Body of pancreas (tissue), 4 donors: ENCODE data around the gene PITX3.

Source experiments
- POLR2A ChIP-seq, 3 donors: fragments of 450-650 bp; IDR thresholded peaks; one replicate each; pipeline ENCODE4 v1.6.1; 2016; ENCODE audit warnings: antibody characterized with exemption in 3 of 3, mild to moderate bottlenecking in 2 of 3
- TF ChIP-seq, protein P1 (sequence below), 7 experiments: fragments of 450-650 bp in 4 of 7; fragments of 200-600 bp in 3 of 7; sonication (generic) in 3 of 7; IDR thresholded peaks; one replicate each; pipeline ENCODE4 v1.5.1; 2016 to 2019; ENCODE audit warnings: antibody characterized with exemption in 7 of 7

DNA sequence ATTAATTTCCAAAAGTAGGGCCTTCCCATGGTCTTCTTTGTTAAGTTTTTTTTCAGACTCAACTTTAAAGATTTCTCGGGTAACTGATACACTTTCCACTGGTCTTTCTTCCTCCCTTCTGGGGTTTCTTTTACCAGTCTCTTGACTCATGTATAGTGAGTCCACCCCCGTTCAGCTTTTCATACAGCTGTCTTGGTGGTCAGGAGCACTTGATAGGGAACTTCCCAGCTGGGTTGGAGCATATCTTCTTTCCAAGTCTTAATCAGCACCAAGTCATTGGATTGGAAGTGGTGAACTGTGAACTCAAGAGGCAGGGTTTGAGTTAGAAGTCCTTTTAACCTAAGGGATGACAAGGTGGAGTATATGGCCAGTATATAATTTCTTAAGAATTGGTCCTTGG, 44.4 kb downstream of the PITX3 start:
- TF ChIP-seq, protein P1, sequence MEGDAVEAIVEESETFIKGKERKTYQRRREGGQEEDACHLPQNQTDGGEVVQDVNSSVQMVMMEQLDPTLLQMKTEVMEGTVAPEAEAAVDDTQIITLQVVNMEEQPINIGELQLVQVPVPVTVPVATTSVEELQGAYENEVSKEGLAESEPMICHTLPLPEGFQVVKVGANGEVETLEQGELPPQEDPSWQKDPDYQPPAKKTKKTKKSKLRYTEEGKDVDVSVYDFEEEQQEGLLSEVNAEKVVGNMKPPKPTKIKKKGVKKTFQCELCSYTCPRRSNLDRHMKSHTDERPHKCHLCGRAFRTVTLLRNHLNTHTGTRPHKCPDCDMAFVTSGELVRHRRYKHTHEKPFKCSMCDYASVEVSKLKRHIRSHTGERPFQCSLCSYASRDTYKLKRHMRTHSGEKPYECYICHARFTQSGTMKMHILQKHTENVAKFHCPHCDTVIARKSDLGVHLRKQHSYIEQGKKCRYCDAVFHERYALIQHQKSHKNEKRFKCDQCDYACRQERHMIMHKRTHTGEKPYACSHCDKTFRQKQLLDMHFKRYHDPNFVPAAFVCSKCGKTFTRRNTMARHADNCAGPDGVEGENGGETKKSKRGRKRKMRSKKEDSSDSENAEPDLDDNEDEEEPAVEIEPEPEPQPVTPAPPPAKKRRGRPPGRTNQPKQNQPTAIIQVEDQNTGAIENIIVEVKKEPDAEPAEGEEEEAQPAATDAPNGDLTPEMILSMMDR (IDR thresholded peaks at IDR 0.05): no peak
- no peak for TF ChIP-seq POLR2A (IDR thresholded peaks at IDR 0.05)
